Forelimb muscle (tissue), 1 donor: ENCODE results near the gene PSD. TPM values are rescaled to one million over a fixed set of nuclear protein-coding genes. Genes with fewer than 3 reads are reported as not detected.

Experiments used
- DNase-seq: peaks from one replicate; pipeline ENCODE4 v3.0.0-alpha.2; 2013; ENCODE audit warnings: low read depth
- polyA plus RNA-seq: library from polyadenylated mRNA; unstranded; fragments of 120-200 nt; gene quantifications from one replicate; pipeline ENCODE4 v1.2.1, GENCODE V29; 2013; ENCODE audit not compliant: insufficient read length

PSD gene
- polyA plus RNA-seq, 1 donor: 5.3 TPM

- no peak for DNase-seq
Measured at GRCh38 chr10:102404361-102405107, 14.1 kb downstream of the PSD start.

- DNase-seq: no peak
Measured at GRCh38 chr10:102403115-102403514, 15.5 kb downstream of the PSD start.

GRCh38 chr10:102402512-102402896 lies 16.1 kb downstream of the PSD start:
- DNase-seq: no peak

GRCh38 chr10:102401735-102402511 lies 16.7 kb downstream of the PSD start:
- DNase-seq: no peak

- DNase-seq: no peak
Measured at GRCh38 chr10:102401342-102401654, 17.3 kb downstream of the PSD start.

- DNase-seq: no peak
Measured at GRCh38 chr10:102400598-102401341, 17.8 kb downstream of the PSD start.

- DNase-seq: no peak
Measured at GRCh38 chr10:102400076-102400475, 18.5 kb downstream of the PSD start.

- no peak for DNase-seq
Measured at GRCh38 chr10:102399217-102400021, 19.2 kb downstream of the PSD start.

- DNase-seq: no peak
Measured at GRCh38 chr10:102398172-102399020, 20.2 kb downstream of the PSD start.

GRCh38 chr10:102397222-102398171 lies 21.1 kb downstream of the PSD start:
- no peak for DNase-seq

GRCh38 chr10:102396730-102397151 lies 21.8 kb downstream of the PSD start:
- no peak for DNase-seq

GRCh38 chr10:102396317-102396650 lies 22.3 kb downstream of the PSD start:
- DNase-seq: no peak

- peak; percentile 67 for DNase-seq
Measured at GRCh38 chr10:102395400-102396316, 22.9 kb downstream of the PSD start, which contains the start of gene NFKB2. Gene NFKB2 (plus strand): TSS chr10:102395705. CDS start chr10:102395960, 255 bp downstream.

- DNase-seq: no peak
Measured at GRCh38 chr10:102394801-102395399, 23.7 kb downstream of the PSD start.

- DNase-seq: peak; percentile 75
Measured at GRCh38 chr10:102394079-102394800, 24.3 kb downstream of the PSD start.

GRCh38 chr10:102393411-102394078 lies 25.0 kb downstream of the PSD start:
- DNase-seq: no peak

- no peak for DNase-seq
Measured at GRCh38 chr10:102392306-102392705, 26.3 kb downstream of the PSD start.
